Measurements from ENCODE around the gene WDR89.

WDR89 gene

DNA sequence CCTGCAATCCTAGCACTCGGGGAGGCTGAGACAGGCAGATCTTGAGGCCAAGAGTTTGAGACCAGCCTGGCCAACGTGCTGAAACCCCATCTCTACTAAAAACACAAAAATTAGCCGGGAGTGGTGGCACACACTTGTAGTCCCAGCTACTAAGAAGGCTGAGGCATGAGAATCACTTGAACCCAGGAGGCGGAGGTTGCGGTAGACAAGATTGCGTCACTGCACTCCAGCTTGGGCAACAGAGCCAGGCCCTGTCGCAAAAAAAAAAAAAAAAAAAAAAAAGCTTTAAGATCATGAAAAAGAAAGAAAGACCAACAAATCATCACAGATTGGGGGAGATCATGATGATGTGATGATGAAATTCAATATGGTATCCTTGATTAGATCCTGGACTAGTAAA lies 30.6 kb downstream of the WDR89 start:
- Histone ChIP-seq H3K4me3 (ENCODE audit: low read length, poor library complexity, severe bottlenecking) (no peak overlapping the region), H4K20me1 (ENCODE audit: insufficient read depth, low read length, poor library complexity, severe bottlenecking) (no peaks in the 10 kb centered on the region), H3K9me3 (ENCODE audit: insufficient read depth, low read depth, low read length) (no peaks in the 10 kb centered on the region), H3K9ac (ENCODE audit: low read depth, low read length, poor library complexity, severe bottlenecking) (no peak overlapping the region), H3K27me3 (ENCODE audit: insufficient read depth, low read length, poor library complexity, severe bottlenecking) (no peaks in the 10 kb centered on the region), H2AFZ (ENCODE audit: low read length) (no peak overlapping the region), H3K4me1 (ENCODE audit: insufficient read depth, low read length, poor library complexity, severe bottlenecking) (peaks cover 10% of the 10 kb centered on the region), H3K79me2 (ENCODE audit: insufficient read depth, low read length) (peaks cover 53% of the 10 kb centered on the region), H3F3A (ENCODE audit: low read depth) (no peaks in the 10 kb centered on the region), H3K36me3 (ENCODE audit: insufficient read depth, low read length) (0 out of 2 replicates have a peak, but pooled peaks cover 4% of the 10 kb centered on the region), H3K4me2 (ENCODE audit: low read depth, low read length, poor library complexity, severe bottlenecking) (no peak overlapping the region), H3K9me2 (replicated peaks; ENCODE audit: low read depth, low read length) (no peaks in the 10 kb centered on the region)
- no peak for TF ChIP-seq EZH2phosphoT487 (IDR thresholded peaks at IDR 0.05; ENCODE audit: borderline replicate concordance)
- TF ChIP-seq, protein P1, sequence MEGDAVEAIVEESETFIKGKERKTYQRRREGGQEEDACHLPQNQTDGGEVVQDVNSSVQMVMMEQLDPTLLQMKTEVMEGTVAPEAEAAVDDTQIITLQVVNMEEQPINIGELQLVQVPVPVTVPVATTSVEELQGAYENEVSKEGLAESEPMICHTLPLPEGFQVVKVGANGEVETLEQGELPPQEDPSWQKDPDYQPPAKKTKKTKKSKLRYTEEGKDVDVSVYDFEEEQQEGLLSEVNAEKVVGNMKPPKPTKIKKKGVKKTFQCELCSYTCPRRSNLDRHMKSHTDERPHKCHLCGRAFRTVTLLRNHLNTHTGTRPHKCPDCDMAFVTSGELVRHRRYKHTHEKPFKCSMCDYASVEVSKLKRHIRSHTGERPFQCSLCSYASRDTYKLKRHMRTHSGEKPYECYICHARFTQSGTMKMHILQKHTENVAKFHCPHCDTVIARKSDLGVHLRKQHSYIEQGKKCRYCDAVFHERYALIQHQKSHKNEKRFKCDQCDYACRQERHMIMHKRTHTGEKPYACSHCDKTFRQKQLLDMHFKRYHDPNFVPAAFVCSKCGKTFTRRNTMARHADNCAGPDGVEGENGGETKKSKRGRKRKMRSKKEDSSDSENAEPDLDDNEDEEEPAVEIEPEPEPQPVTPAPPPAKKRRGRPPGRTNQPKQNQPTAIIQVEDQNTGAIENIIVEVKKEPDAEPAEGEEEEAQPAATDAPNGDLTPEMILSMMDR (conservative IDR thresholded peaks at IDR 0.05; ENCODE audit: low read length), result no peak

DNA sequence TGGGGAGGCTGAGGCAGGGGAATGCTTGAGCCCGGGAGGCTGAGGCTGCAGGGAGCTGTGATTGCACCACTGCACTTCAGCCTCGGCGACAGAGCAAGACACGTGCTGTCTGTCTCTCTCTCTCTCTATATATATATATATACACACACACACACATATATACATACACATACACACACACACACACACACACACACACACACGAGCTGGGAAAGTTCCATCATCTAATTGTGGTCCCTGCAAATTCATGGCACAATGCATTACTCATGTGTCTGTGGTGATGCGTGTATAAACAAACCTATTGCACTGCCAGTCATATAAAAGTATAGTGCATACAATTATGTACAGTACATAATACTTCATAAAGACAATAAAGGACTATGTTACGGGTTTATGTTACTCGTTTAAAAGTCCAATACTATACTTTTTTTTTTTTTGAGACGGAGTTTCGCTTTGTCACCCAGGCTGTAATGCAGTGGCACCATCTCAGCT lies 36.6 kb downstream of the WDR89 start:
- Histone ChIP-seq H3K4me1 (ENCODE audit: insufficient read depth, low read length, poor library complexity, severe bottlenecking) (peaks cover 3% of the 10 kb centered on the region), H3K79me2 (ENCODE audit: insufficient read depth, low read length) (peaks cover 35% of the 10 kb centered on the region), H3K9me3 (ENCODE audit: insufficient read depth, low read depth, low read length) (no peaks in the 10 kb centered on the region), H3K36me3 (ENCODE audit: insufficient read depth, low read length) (peaks cover 3% of the 10 kb centered on the region; the same call in 1 of the 2 replicates), H3K4me3 (ENCODE audit: low read length, poor library complexity, severe bottlenecking) (no peak overlapping the region), H3K4me2 (ENCODE audit: low read depth, low read length, poor library complexity, severe bottlenecking) (no peak overlapping the region), H3F3A (ENCODE audit: low read depth) (no peaks in the 10 kb centered on the region), H4K20me1 (ENCODE audit: insufficient read depth, low read length, poor library complexity, severe bottlenecking) (no peaks in the 10 kb centered on the region), H2AFZ (ENCODE audit: low read length) (no peak overlapping the region), H3K27me3 (ENCODE audit: insufficient read depth, low read length, poor library complexity, severe bottlenecking) (no peaks in the 10 kb centered on the region), H3K9me2 (replicated peaks; ENCODE audit: low read depth, low read length) (no peaks in the 10 kb centered on the region), H3K9ac (ENCODE audit: low read depth, low read length, poor library complexity, severe bottlenecking) (no peak overlapping the region)
- TF ChIP-seq EZH2phosphoT487 (IDR thresholded peaks at IDR 0.05; ENCODE audit: borderline replicate concordance), result no peak
- TF ChIP-seq, protein P1 (conservative IDR thresholded peaks at IDR 0.05; ENCODE audit: low read length), result no peak

DNA sequence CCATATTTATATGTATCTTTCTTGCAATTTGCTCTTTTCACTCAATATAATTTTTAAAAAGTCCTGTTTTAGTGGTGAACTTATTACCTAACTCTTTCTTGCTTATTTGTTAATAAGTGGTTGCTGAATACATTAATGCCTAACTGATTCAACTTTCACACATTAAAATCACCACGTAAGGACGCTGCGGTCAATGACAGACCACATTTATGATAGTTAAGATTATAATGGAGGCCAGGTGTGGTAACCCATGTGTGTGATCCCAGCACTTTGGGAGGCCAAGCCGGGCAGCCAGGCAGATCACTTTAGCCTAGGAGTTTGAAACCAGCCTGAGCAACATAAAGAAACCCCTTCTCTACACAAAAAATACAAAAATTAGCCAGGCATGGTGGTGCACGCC lies 37.0 kb downstream of the WDR89 start:
- H3K36me3 ChIP-seq (ENCODE audit: insufficient read depth, low read length), result peaks cover 4% of the 10 kb centered on the region; the same call in 1 of the 2 replicates
- H3K4me3 ChIP-seq (ENCODE audit: low read length, poor library complexity, severe bottlenecking), result no peak overlapping the region
- H3K79me2 ChIP-seq (ENCODE audit: insufficient read depth, low read length), result peaks cover 35% of the 10 kb centered on the region
- no peaks in the 10 kb centered on the region for H3F3A ChIP-seq (ENCODE audit: low read depth)
- H3K4me2 ChIP-seq (ENCODE audit: low read depth, low read length, poor library complexity, severe bottlenecking), result no peak overlapping the region
- no peaks in the 10 kb centered on the region for H3K9me3 ChIP-seq (ENCODE audit: insufficient read depth, low read depth, low read length)
- H3K9ac ChIP-seq (ENCODE audit: low read depth, low read length, poor library complexity, severe bottlenecking), result no peak overlapping the region
- H2AFZ ChIP-seq (ENCODE audit: low read length), result no peak overlapping the region
- H3K27me3 ChIP-seq (ENCODE audit: insufficient read depth, low read length, poor library complexity, severe bottlenecking), result no peaks in the 10 kb centered on the region
- peaks cover 3% of the 10 kb centered on the region for H3K4me1 ChIP-seq (ENCODE audit: insufficient read depth, low read length, poor library complexity, severe bottlenecking)
- no peaks in the 10 kb centered on the region for H3K9me2 ChIP-seq (replicated peaks; ENCODE audit: low read depth, low read length)
- TF ChIP-seq, protein P1 (conservative IDR thresholded peaks at IDR 0.05; ENCODE audit: low read length), result no peak
- TF ChIP-seq EZH2phosphoT487 (IDR thresholded peaks at IDR 0.05; ENCODE audit: borderline replicate concordance), result no peak
- no peaks in the 10 kb centered on the region for H4K20me1 ChIP-seq (ENCODE audit: insufficient read depth, low read length, poor library complexity, severe bottlenecking)
